Measurements from ENCODE around the gene FBXL2. TPM values are rescaled to one million over a fixed set of nuclear protein-coding genes. Genes with fewer than 3 reads are reported as not detected.

FBXL2 gene
- total and polyA plus RNA-seq, 7 donors: 0.19 to 1.3 (median 0.43) TPM

DNA sequence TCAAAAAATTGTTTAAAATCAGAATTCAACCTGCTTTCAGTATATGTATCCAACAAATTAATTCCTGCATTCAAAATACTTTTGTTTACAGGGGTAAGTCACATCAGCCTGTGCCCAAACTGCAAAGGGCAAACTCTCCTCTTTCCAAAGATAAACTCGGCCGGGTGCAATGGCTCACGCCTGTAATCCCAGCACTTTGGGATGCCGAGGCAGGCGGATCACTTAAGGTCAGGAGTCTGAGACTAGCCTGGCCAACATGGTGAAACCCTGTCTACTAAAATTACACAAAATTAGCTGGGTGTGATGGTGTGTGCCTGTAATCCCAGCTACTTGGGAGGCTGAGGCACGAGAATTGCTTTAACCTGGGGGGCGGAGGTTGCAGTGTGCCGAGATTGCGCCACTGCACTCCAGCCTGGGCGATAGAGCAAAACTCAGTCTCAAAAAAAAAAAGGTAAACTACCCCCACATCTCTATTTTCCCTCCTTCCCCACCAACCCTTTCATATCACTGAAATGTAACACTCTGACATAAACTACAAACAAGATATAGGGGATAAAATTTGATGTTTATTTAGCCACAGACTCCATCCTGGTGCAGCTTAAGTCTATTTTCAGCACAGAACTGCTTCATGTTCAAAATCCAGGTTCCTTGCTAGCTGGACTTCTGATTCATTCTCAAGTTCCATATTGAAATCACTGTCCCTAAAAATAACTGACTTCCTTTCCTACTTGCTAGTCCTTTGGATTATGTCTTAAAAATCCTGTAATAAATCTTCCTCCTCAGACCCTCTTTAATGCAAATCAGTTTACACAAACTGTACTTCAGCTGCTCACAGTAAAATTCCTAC lies 147.6 kb downstream of the FBXL2 start:
- Histone ChIP-seq H3K4me3 (peak overlapping the region; percentile 23), H3K9me3 (no peaks in the 10 kb centered on the region), H3K27me3 (ENCODE audit: insufficient read depth in 3 of 3, low read length in 2 of 3) (no peaks in the 10 kb centered on the region), H3K27ac (peak overlapping the region; percentile 77), H3K36me3 (ENCODE audit: insufficient read depth in 1 of 2, low read depth in 1 of 2) (peaks cover 0 to 38% of the 10 kb centered on the region in 2 donors), H3K4me1 (peaks cover 38% of the 10 kb centered on the region)
- intact Hi-C loops (cut with DNase I): no loop called here
- peak in 1 of 2 donors; percentile 55 for DNase-seq
- ATAC-seq: peak; percentile 66 to 91 (median 80)
- TF ChIP-seq, protein P1, sequence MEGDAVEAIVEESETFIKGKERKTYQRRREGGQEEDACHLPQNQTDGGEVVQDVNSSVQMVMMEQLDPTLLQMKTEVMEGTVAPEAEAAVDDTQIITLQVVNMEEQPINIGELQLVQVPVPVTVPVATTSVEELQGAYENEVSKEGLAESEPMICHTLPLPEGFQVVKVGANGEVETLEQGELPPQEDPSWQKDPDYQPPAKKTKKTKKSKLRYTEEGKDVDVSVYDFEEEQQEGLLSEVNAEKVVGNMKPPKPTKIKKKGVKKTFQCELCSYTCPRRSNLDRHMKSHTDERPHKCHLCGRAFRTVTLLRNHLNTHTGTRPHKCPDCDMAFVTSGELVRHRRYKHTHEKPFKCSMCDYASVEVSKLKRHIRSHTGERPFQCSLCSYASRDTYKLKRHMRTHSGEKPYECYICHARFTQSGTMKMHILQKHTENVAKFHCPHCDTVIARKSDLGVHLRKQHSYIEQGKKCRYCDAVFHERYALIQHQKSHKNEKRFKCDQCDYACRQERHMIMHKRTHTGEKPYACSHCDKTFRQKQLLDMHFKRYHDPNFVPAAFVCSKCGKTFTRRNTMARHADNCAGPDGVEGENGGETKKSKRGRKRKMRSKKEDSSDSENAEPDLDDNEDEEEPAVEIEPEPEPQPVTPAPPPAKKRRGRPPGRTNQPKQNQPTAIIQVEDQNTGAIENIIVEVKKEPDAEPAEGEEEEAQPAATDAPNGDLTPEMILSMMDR (IDR thresholded peaks at IDR 0.05): no peak
- WGBS, 3 donors: 33 to 56% (median 43%) methylated on average over 10 of the region's 10 CpGs

DNA sequence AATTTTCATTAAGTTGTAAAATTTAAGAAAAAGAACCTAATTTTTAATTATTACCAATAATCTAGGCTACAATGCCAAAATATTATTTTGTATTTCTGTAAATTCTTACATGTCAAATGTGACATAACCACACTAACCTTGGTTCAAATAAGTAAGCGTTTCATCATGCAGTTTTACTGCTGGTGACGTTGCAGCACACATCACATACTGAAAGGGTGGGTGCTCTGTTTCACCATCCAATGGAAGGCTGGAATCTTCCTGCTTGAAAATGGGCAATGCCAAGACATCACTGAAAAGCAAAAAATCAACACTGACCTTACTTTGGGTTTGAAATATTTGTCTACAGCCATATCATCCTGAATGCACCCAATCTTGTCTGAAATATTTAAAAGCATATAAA lies 148.2 kb downstream of the FBXL2 start:
- DNase-seq: no peak
- peak in 3 of 4 donors; percentile 41 to 58 (median 55) for ATAC-seq
- Histone ChIP-seq H3K9me3 (no peaks in the 10 kb centered on the region), H3K4me1 (peaks cover 38% of the 10 kb centered on the region), H3K27me3 (ENCODE audit: insufficient read depth in 3 of 3, low read length in 2 of 3) (no peaks in the 10 kb centered on the region), H3K4me3 (no peak overlapping the region), H3K36me3 (ENCODE audit: insufficient read depth in 1 of 2, low read depth in 1 of 2) (peaks cover 0 to 33% of the 10 kb centered on the region in 2 donors), H3K27ac (peak overlapping the region; percentile 77)
- TF ChIP-seq, protein P1 (IDR thresholded peaks at IDR 0.05): no peak
- 51 to 73% (median 56%) methylated on average over 2 of the region's 2 CpGs for WGBS, 3 donors
- intact Hi-C loops (cut with DNase I): no loop called here

DNA sequence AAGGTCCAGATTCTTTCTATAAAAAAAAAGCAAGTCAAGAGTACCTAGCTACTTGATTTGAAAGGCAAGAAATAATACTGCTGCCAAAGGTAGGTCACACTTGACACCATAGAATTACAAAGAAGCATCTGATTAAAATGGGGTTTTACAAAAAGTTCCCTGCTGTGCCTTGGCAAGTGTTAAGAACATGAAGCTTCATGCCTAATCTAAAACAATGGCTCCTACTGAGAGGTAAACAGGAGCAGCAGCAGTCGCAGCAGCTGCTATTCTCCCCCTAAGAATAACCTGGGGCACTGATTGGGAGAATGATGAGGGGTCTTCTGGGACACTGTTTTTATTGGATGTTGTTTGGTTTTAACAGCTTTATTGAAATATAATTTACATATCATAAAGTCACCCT lies 148.8 kb downstream of the FBXL2 start:
- no peak for DNase-seq
- H3K27me3 ChIP-seq (ENCODE audit: insufficient read depth in 3 of 3, low read length in 2 of 3): no peaks in the 10 kb centered on the region
- no peaks in the 10 kb centered on the region for H3K9me3 ChIP-seq
- no peak overlapping the region for H3K4me3 ChIP-seq
- WGBS, 3 donors: 28 to 46% (median 46%) methylated on average over 1 of the region's 1 CpG
- peak overlapping the region; percentile 77 for H3K27ac ChIP-seq
- ATAC-seq: no peak
- peaks cover 0 to 27% of the 10 kb centered on the region in 2 donors for H3K36me3 ChIP-seq (ENCODE audit: insufficient read depth in 1 of 2, low read depth in 1 of 2)
- TF ChIP-seq, protein P1 (IDR thresholded peaks at IDR 0.05): no peak
- H3K4me1 ChIP-seq: peaks cover 43% of the 10 kb centered on the region
- intact Hi-C loops (cut with DNase I): no loop called here

DNA sequence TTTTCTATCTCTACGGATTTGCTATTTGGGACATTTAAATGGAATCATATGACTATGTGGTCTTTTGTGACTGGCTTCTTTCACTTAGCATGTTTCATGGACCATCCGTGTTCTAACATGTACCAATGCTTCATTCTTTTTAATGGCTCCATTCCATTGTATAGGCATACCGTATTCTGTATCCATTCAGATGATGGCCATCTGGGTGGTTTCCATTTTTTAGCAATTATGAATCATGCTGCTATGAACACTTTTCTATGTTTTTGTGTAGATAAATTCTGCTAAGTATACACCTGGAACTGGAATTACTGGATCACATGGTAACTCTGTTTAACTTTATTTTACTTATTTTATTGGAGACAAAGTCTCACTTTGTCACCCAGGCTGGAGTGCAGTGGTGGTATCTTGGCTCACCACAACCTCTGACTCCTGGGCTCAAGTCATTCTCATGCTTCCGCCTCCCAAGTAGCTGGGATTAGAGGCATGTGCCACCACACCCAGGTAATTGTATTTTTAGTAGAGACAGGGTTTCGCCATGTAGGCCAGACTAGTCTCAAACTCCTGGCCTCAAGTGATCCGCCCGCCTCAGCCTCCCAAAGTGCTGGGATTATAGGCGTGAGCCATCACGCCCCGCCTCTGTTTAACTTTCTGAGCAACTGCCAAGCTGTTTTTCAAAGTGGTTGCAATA lies 149.5 kb downstream of the FBXL2 start:
- intact Hi-C loops (cut with DNase I): no loop called here
- WGBS, 3 donors: 89 to 97% (median 90%) methylated on average over 10 of the region's 10 CpGs
- no peak for DNase-seq
- no peak for ATAC-seq
- TF ChIP-seq, protein P1 (IDR thresholded peaks at IDR 0.05): no peak
- Histone ChIP-seq H3K4me1 (peaks cover 49% of the 10 kb centered on the region), H3K9me3 (no peaks in the 10 kb centered on the region), H3K27ac (peak overlapping the region; percentile 31), H3K4me3 (no peak overlapping the region), H3K36me3 (ENCODE audit: insufficient read depth in 1 of 2, low read depth in 1 of 2) (peaks cover 0 to 21% of the 10 kb centered on the region in 2 donors), H3K27me3 (ENCODE audit: insufficient read depth in 3 of 3, low read length in 2 of 3) (no peaks in the 10 kb centered on the region)
